ENCODE data around the gene NHLRC4. TPM values are rescaled to one million over a fixed set of nuclear protein-coding genes. Genes with fewer than 3 reads are reported as not detected.
A peak's percentile ranks its signal among the peaks of the same experiment; 100 is the strongest.

NHLRC4 gene
- total RNA-seq, 2 experiments from 2014 or later = 0.41 to 0.72 TPM

DNA sequence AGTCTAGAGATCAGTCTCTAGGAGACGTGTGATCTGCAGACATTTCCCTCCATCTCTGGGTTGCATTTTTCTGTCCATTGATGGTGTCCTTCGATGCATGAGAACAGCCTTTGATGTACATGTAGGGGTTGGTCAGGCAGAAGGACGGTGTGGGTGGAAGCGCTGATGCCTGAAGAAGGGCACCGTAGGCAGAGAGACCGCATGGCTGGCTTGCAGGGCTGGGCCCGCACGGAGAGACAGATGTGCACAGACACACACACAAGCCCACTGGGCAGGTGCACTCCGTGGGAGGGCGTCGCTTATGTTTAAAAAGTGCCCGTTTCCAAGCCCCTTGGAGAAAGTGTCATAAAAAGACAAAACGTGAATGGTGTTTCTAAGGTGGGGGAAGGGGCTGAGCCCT, 48.3 kb downstream of the NHLRC4 start:
- Mint-ChIP-seq H3K36me3 (ENCODE audit: low read depth) (no peaks in the 10 kb centered on the region), H3K4me1 (ENCODE audit: low read depth) (peaks cover 5% of the 10 kb centered on the region), H3K27me3 (no peaks in the 10 kb centered on the region), H3K9me3 (no peaks in the 10 kb centered on the region), H3K27ac (no peak overlapping the region), H3K4me3 (no peak overlapping the region)
- POLR2A ChIA-PET = no interaction called here
- intact Hi-C loops (cut with micrococcal nuclease) = no loop called here
- CTCF ChIA-PET = no interaction called here
- ATAC-seq (no peak), DNase-seq (no peak)
- TF ChIP-seq, protein P1, sequence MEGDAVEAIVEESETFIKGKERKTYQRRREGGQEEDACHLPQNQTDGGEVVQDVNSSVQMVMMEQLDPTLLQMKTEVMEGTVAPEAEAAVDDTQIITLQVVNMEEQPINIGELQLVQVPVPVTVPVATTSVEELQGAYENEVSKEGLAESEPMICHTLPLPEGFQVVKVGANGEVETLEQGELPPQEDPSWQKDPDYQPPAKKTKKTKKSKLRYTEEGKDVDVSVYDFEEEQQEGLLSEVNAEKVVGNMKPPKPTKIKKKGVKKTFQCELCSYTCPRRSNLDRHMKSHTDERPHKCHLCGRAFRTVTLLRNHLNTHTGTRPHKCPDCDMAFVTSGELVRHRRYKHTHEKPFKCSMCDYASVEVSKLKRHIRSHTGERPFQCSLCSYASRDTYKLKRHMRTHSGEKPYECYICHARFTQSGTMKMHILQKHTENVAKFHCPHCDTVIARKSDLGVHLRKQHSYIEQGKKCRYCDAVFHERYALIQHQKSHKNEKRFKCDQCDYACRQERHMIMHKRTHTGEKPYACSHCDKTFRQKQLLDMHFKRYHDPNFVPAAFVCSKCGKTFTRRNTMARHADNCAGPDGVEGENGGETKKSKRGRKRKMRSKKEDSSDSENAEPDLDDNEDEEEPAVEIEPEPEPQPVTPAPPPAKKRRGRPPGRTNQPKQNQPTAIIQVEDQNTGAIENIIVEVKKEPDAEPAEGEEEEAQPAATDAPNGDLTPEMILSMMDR (IDR thresholded peaks at IDR 0.05) = no peak

DNA sequence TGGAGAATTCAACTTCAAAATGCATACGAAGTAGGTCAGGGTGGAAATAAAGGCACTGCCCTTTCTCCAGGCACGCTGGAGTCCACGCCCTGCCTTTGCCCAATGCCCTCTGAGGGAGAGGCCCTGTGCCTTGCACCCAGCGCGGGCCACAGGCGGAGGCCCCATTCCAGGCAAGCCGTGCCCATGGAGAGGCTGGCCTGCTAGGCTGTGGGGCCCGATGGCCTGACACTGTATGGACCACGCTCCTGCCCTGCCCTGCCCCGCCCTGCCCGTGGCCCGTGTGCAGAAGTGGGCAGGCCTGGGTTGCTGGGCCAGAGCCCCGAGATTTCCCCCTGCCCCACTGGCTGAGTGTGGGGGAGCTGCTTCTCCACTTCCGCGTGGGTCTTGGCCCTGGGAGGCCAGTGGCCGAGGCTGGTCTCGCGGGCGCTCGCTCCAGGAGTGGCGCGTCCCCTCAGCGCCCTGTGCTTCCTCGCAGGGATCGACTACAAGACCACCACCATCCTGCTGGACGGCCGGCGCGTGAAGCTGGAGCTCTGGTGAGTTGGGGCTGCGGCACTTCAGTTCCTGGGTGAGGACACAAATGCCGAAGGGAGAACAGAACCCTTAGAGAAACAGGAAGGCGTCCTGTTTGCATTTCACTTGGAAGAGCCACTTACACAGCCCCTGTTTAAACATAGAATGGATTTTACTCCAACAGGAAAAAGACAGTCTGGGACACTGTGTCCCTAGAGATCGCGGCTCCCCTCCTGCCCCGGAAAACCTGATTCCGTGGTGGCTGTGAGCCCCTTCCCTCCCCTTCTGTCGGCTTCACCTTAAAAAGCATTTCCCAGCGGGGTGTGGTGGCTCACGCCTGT, 50.2 kb downstream of the NHLRC4 start:
- Mint-ChIP-seq H3K9me3 (no peaks in the 10 kb centered on the region), H3K4me3 (no peak overlapping the region), H3K27ac (no peak overlapping the region), H3K36me3 (ENCODE audit: low read depth) (peaks cover 2% of the 10 kb centered on the region), H3K27me3 (no peaks in the 10 kb centered on the region), H3K4me1 (ENCODE audit: low read depth) (peaks cover 5% of the 10 kb centered on the region)
- ChIA-PET POLR2A (no interaction called here), CTCF (no interaction called here)
- intact Hi-C loops (cut with micrococcal nuclease) = no loop called here
- ATAC-seq (no peak), DNase-seq (no peak)
- TF ChIP-seq, protein P1 (IDR thresholded peaks at IDR 0.05) = no peak

DNA sequence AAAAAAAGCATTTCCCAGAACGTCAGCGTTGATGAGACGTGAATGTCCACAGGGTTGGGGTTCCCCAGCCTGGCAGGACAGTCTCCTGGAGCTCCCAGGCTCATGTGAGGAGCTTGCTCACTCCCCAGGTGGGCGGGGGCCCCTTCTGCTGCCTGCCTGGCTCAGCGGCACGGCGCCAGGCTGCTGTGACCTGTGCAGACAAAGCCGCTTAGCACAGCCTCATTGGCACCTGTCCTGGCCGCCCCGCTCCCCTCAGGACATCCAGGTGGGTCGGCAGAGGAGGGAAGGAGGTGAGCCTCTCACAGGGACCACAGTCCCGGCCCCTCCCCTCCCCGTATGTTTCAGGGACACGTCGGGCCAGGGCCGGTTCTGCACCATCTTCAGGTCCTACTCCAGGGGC, 51.0 kb downstream of the NHLRC4 start:
- Mint-ChIP-seq H3K4me1 (ENCODE audit: low read depth) (peaks cover 6% of the 10 kb centered on the region), H3K9me3 (no peaks in the 10 kb centered on the region), H3K27ac (no peak overlapping the region), H3K36me3 (ENCODE audit: low read depth) (peaks cover 2% of the 10 kb centered on the region), H3K4me3 (no peak overlapping the region), H3K27me3 (no peaks in the 10 kb centered on the region)
- intact Hi-C loops (cut with micrococcal nuclease) = no loop called here
- ATAC-seq (no peak), DNase-seq (no peak)
- POLR2A ChIA-PET = no interaction called here
- TF ChIP-seq, protein P1 (IDR thresholded peaks at IDR 0.05) = no peak
- CTCF ChIA-PET = no interaction called here

Small RNAs within 50 kb of the gene (microRNA-seq; reads per million reads assigned to microRNA genes)
- gene MIR3176 (ENCODE audit: borderline microRNAs expressed, borderline replicate concordance) (53.6 reads per million, percentile 61 among the genes with 10 or more reads in this experiment), gene MIR5587 (ENCODE audit: borderline microRNAs expressed, borderline replicate concordance) (not detected)

Other genes starting within 250 kb of the NHLRC4 start
- gene AXIN1, start 214.3 kb upstream of the NHLRC4 start, total RNA-seq = 10 to 100 TPM; 24.1 to 24.9 TPM
- 10 to 100 TPM; 95.0 to 98.2 TPM for gene MRPL28, start 196.5 kb upstream of the NHLRC4 start, total RNA-seq
- 10 to 100 TPM; 21.9 to 24.8 TPM for gene PGAP6, start 185.0 kb upstream of the NHLRC4 start, total RNA-seq
- 10 to 100 TPM; 22.9 to 24.2 TPM for gene NME4, start 169.8 kb upstream of the NHLRC4 start, total RNA-seq
- gene DECR2, start 165.1 kb upstream of the NHLRC4 start, total RNA-seq = 1 to 10 TPM; 9.7 to 10.0 TPM
- 10 to 100 TPM; 18.7 to 20.4 TPM for gene RAB11FIP3, start 141.4 kb upstream of the NHLRC4 start, total RNA-seq
- 10 to 100 TPM; 76.4 to 81.2 TPM for gene CAPN15, start 39.3 kb upstream of the NHLRC4 start, total RNA-seq
- not detected for gene PRR35, start 6.6 kb upstream of the NHLRC4 start, total RNA-seq
- 10 to 100 TPM; 18.5 to 18.6 TPM for gene PIGQ, start 3.0 kb downstream of the NHLRC4 start, total RNA-seq
- gene RAB40C, start 23.1 kb downstream of the NHLRC4 start, total RNA-seq = 1 to 10 TPM; 8.1 to 8.8 TPM
- gene WFIKKN1, start 64.0 kb downstream of the NHLRC4 start, total RNA-seq = under 1 TPM in 1 of 2 experiments, not detected in 1; 0.25 TPM
- 100 to 1,000 TPM; 119 to 133 TPM for gene METTL26, start 69.3 kb downstream of the NHLRC4 start, total RNA-seq
- gene MCRIP2, start 74.8 kb downstream of the NHLRC4 start, total RNA-seq = 10 to 100 TPM; 60.7 to 62.7 TPM
- gene WDR90, start 82.4 kb downstream of the NHLRC4 start, total RNA-seq = 10 to 100 TPM; 89.6 to 90.7 TPM
- 100 to 1,000 TPM; 110 TPM for gene RHOT2, start 101.1 kb downstream of the NHLRC4 start, total RNA-seq
- gene RHBDL1, start 108.7 kb downstream of the NHLRC4 start, total RNA-seq = under 1 TPM; 0.79 to 0.89 TPM
- 10 to 100 TPM; 57.1 to 61.7 TPM for gene STUB1, start 113.4 kb downstream of the NHLRC4 start, total RNA-seq
- 10 to 100 TPM; 26.2 to 28.7 TPM for gene JMJD8, start 117.3 kb downstream of the NHLRC4 start, total RNA-seq
- 10 to 100 TPM; 17.6 to 18.7 TPM for gene WDR24, start 123.4 kb downstream of the NHLRC4 start, total RNA-seq
- gene FBXL16, start 138.8 kb downstream of the NHLRC4 start, total RNA-seq = 1 to 10 TPM; 5.9 to 8.0 TPM
- gene METRN, start 148.1 kb downstream of the NHLRC4 start, total RNA-seq = 10 to 100 TPM; 37.2 to 43.1 TPM
- gene ANTKMT, start 154.1 kb downstream of the NHLRC4 start, total RNA-seq = 10 to 100 TPM; 34.3 to 38.4 TPM
- gene CCDC78, start 159.4 kb downstream of the NHLRC4 start, total RNA-seq = 1 to 10 TPM; 4.6 to 5.7 TPM
- 10 to 100 TPM; 28.8 to 32.6 TPM for gene HAGHL, start 160.1 kb downstream of the NHLRC4 start, total RNA-seq
- gene CIAO3, start 174.0 kb downstream of the NHLRC4 start, total RNA-seq = 10 to 100 TPM; 21.3 to 25.0 TPM
- not detected for gene MSLN, start 193.7 kb downstream of the NHLRC4 start, total RNA-seq
- 10 to 100 TPM; 17.1 to 18.1 TPM for gene RPUSD1, start 221.4 kb downstream of the NHLRC4 start, total RNA-seq
- gene CHTF18, start 221.6 kb downstream of the NHLRC4 start, total RNA-seq = 100 to 1,000 TPM in 1 of 2 experiments, 10 to 100 TPM in 1; 95.6 to 115 TPM
- gene GNG13, start 233.7 kb downstream of the NHLRC4 start, total RNA-seq = not detected